HepG2 (cell line): ENCODE results near the gene TP53I3.

ENCODE experiments used
- ATM ChIP-seq: fragments of 450-650 bp; IDR thresholded peaks from 2 replicates; pipeline ENCODE4 v1.7.1; 2017; ENCODE audit warnings: mild to moderate bottlenecking, borderline replicate concordance
- CTCF ChIP-seq: sonication (generic); formaldehyde crosslinking; IDR thresholded peaks from 2 replicates; pipeline ENCODE4 v1.5.0; 2020; ENCODE audit warnings: mild to moderate bottlenecking, missing genetic modification reagents, moderate library complexity
- FOXK2 ChIP-seq: fragments of 450-650 bp; IDR thresholded peaks from 2 replicates; pipeline ENCODE4 v1.6.1; 2016
- POLR2A ChIP-seq, 2 experiments: IDR thresholded peaks; 2 replicates each; pipeline ENCODE4 v1.6.1; 2011; ENCODE audit warnings: low read depth in 2 of 2, low read length in 2 of 2, mild to moderate bottlenecking in 1 of 2, moderate library complexity in 1 of 2; ENCODE audit not compliant: insufficient read depth in 1 of 2
- POLR2AphosphoS5 ChIP-seq: IDR thresholded peaks from 2 replicates; pipeline ENCODE4 v1.6.1; 2012; ENCODE audit warnings: low read depth, low read length
- SIN3B ChIP-seq: fragments of 150-350 bp; IDR thresholded peaks from 2 replicates; pipeline ENCODE4 v1.6.1; 2014; ENCODE audit warnings: low read length
- ZBTB21 ChIP-seq: sonication (generic); formaldehyde crosslinking; IDR thresholded peaks from 2 replicates; pipeline ENCODE4 v1.4.0; 2020; ENCODE audit warnings: missing genetic modification reagents
- ZBTB40 ChIP-seq, 2 experiments: fragments of 450-650 bp in 1 of 2; sonication (generic) in 1 of 2; formaldehyde crosslinking in 1 of 2; IDR thresholded peaks; 2 replicates each; pipeline versions ENCODE4 v1.6.1 to v1.8.0; 2016 to 2022; ENCODE audit warnings: antibody characterized with exemption in 1 of 2, mild to moderate bottlenecking in 1 of 2, missing genetic modification reagents in 1 of 2
- TF ChIP-seq, protein P1 (sequence below): sonication (generic); formaldehyde crosslinking; IDR thresholded peaks from 2 replicates; pipeline ENCODE4 v1.8.0; 2022; ENCODE audit warnings: mild to moderate bottlenecking, missing genetic modification reagents, moderate library complexity

DNA sequence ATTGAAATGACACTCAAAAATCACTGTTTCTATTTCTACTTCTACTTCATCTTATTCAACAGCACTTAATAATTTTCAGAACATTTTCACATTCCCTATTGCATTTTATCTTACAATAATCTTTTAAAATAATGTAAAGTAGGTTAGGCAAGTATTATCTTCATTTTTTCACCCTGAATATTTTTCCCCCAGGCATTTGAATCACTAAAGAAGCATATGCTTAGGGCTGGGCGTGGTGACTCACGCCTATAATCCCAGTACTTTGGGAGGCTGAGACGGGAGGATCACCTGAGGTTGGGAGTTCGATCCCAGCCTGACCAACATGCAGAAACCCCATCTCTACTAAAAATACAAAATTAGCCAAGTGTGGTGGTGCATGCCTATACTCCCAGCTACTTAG is 44.1 kb downstream of the TP53I3 start:
- TF ChIP-seq FOXK2 (no peak), SIN3B (no peak), ATM (no peak), POLR2AphosphoS5 (no peak), CTCF (CRISPR knock-in tag) (no peak), POLR2A (IDR thresholded peaks at IDR 0.05; ENCODE audit: insufficient read depth in 1 of 2, low read depth in 2 of 2, low read length in 2 of 2) (no peak), ZBTB21 (CRISPR knock-in tag) (no peak), ZBTB40 (IDR thresholded peaks at IDR 0.05) (no peak), ZBTB40 (CRISPR knock-in tag; IDR thresholded peaks at IDR 0.05) (no peak)
- TF ChIP-seq, protein P1, sequence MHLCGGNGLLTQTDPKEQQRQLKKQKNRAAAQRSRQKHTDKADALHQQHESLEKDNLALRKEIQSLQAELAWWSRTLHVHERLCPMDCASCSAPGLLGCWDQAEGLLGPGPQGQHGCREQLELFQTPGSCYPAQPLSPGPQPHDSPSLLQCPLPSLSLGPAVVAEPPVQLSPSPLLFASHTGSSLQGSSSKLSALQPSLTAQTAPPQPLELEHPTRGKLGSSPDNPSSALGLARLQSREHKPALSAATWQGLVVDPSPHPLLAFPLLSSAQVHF (CRISPR knock-in tag) = no peak
